Endothelial cell of umbilical vein (primary cell): ENCODE results near the gene PTPRCAP. TPM values are rescaled to one million over a fixed set of nuclear protein-coding genes. Genes with fewer than 3 reads are reported as not detected.

Source experiments
- BruUV-seq: library from RNA; stranded (reverse); fragments of 400-500 nt; replicated peaks from 2 replicates; lab custom pipeline; 2021; lab: Mats Ljungman, UMichigan
- CTCF ChIA-PET: fragments of 300-600, 350-600 bp; sonication (Branson Sonifier 250); formaldehyde crosslinking; loops from one replicate; lab custom pipeline; 2021; ENCODE audit warnings: antibody characterized with exemption, inconsistent platforms; lab: Charles Lee
- POLR2A ChIA-PET: fragments of 300-600, 350-600 bp; sonication (Branson Sonifier 250); formaldehyde crosslinking; loops from one replicate; lab custom pipeline; 2021; ENCODE audit warnings: antibody characterized with exemption, inconsistent platforms; lab: Charles Lee
- DNase-seq: peaks from one replicate; pipeline ENCODE4 v3.0.0-alpha.2; 2011; ENCODE audit warnings: low read depth, low spot score
- FAIRE-seq: peaks from 2 replicates; lab custom pipeline; 2011; peaks lifted over from hg19 to GRCh38; lab: Jason Lieb, UNC
- H2AFZ ChIP-seq: 2 replicates; pipeline ENCODE4 v1.6.0; 2012; ENCODE audit warnings: low read depth, low read length, control low read depth, inconsistent platforms
- H3K27ac ChIP-seq: 2 replicates; pipeline ENCODE4 v1.5.1; 2011; ENCODE audit warnings: low read depth, mild to moderate bottlenecking, control low read depth, low read length, moderate library complexity; ENCODE audit not compliant: insufficient read depth
- H3K27me3 ChIP-seq, 2 experiments: 2 replicates each; pipeline versions ENCODE4 v1.6.0 to v1.6.1; 2011; ENCODE audit warnings: low read length in 2 of 2, mixed read lengths in 1 of 2; ENCODE audit not compliant: control insufficient read depth in 2 of 2, insufficient read depth in 2 of 2
- H3K36me3 ChIP-seq, 2 experiments: 2 replicates in 1 of 2; 3 replicates in 1 of 2; pipeline ENCODE4 v1.5.1; 2011; ENCODE audit warnings: low read length in 2 of 2, mild to moderate bottlenecking in 1 of 2, moderate library complexity in 1 of 2; ENCODE audit not compliant: control insufficient read depth in 2 of 2, insufficient read depth in 2 of 2; ENCODE audit errors: extremely low read depth in 1 of 2
- H3K4me1 ChIP-seq: 3 replicates; pipeline ENCODE4 v1.5.1; 2011; ENCODE audit warnings: mild to moderate bottlenecking, low read length; ENCODE audit not compliant: control insufficient read depth, insufficient read depth; ENCODE audit errors: extremely low read depth
- H3K4me2 ChIP-seq: 2 replicates; pipeline ENCODE4 v1.6.1; 2011; ENCODE audit warnings: low read length, control low read depth, mixed read lengths; ENCODE audit not compliant: insufficient read depth
- H3K4me3 ChIP-seq, 3 experiments: fragments of 200-600 bp in 1 of 3; sonication (generic), shearing (Covaris generic) in 1 of 3; replicated peaks in 1 of 3; 2 replicates each; pipeline ENCODE4 v1.5.1; 2011 to 2016; ENCODE audit warnings: control low read depth in 3 of 3, low read length in 3 of 3, mild to moderate bottlenecking in 2 of 3, inconsistent platforms in 1 of 3, low read depth in 1 of 3, moderate library complexity in 1 of 3; ENCODE audit not compliant: insufficient read depth in 1 of 3
- H3K79me2 ChIP-seq: 2 replicates; pipeline ENCODE4 v1.6.0; 2012; ENCODE audit warnings: low read length, inconsistent platforms; ENCODE audit not compliant: control insufficient read depth, insufficient read depth
- H3K9ac ChIP-seq: replicated peaks from 2 replicates; pipeline ENCODE3; 2011; ENCODE audit warnings: low read length, control low read depth; ENCODE audit not compliant: insufficient read depth; ENCODE audit errors: extremely low read depth
- H3K9me1 ChIP-seq: replicated peaks from 3 replicates; pipeline ENCODE4 v1.6.0; 2011; ENCODE audit warnings: mild to moderate bottlenecking, low read length; ENCODE audit not compliant: control insufficient read depth, insufficient read depth; ENCODE audit errors: extremely low read depth
- H3K9me3 ChIP-seq: replicated peaks from 2 replicates; pipeline ENCODE4 v1.5.1; 2012; ENCODE audit warnings: low read length, inconsistent platforms; ENCODE audit not compliant: control insufficient read depth, insufficient read depth
- H4K20me1 ChIP-seq: replicated peaks from 2 replicates; pipeline ENCODE3; 2011; ENCODE audit warnings: mild to moderate bottlenecking, low read length; ENCODE audit not compliant: control insufficient read depth, insufficient read depth; ENCODE audit errors: extremely low read depth
- EZH2 ChIP-seq: IDR thresholded peaks from 2 replicates; pipeline ENCODE4 v1.6.1; 2012; ENCODE audit warnings: borderline replicate concordance, low read depth, mild to moderate bottlenecking, moderate library complexity, low read length, inconsistent platforms; ENCODE audit not compliant: severe bottlenecking
- FOS ChIP-seq: IDR thresholded peaks from 2 replicates; pipeline ENCODE4 v1.6.1; 2011; ENCODE audit warnings: mild to moderate bottlenecking, low read length, moderate library complexity, borderline replicate concordance; ENCODE audit not compliant: insufficient read depth
- GATA2 ChIP-seq: IDR thresholded peaks from 2 replicates; pipeline ENCODE4 v1.7.0; 2011; ENCODE audit warnings: low read depth, mild to moderate bottlenecking, moderate library complexity, mixed read lengths, low read length; ENCODE audit not compliant: insufficient read length, insufficient read depth
- JUN ChIP-seq: IDR thresholded peaks from 2 replicates; pipeline ENCODE4 v1.6.1; 2011; ENCODE audit warnings: borderline replicate concordance, low read depth; ENCODE audit not compliant: insufficient read length, insufficient read depth
- MYC ChIP-seq: IDR thresholded peaks from one replicate; pipeline ENCODE4 v1.6.1; 2011; ENCODE audit warnings: mild to moderate bottlenecking, low read depth, low read length
- POLR2A ChIP-seq: IDR thresholded peaks from 2 replicates; pipeline ENCODE4 v1.6.1; 2012; ENCODE audit warnings: low read depth, mild to moderate bottlenecking, control low read depth, low read length
- POLR2AphosphoS5 ChIP-seq: IDR thresholded peaks from 2 replicates; pipeline ENCODE4 v1.6.1; 2012; ENCODE audit warnings: low read depth, mild to moderate bottlenecking, control low read depth, low read length, moderate library complexity; ENCODE audit not compliant: insufficient read depth
- dilution Hi-C: fragments of 300-500 bp; cut with MboI; formaldehyde crosslinking; loops from one replicate; pipeline ENCODE4 v1.15.0; 2019; ENCODE audit warnings: low sequenced_read_pairs; ENCODE audit not compliant: extremely low pct_ligation_motif_present
- intact Hi-C: fragments of 100-400 bp; cut with micrococcal nuclease; formaldehyde crosslinking; loops from one replicate; pipeline ENCODE4 v1.10.0; 2022
- polyA plus RNA-seq, 4 experiments: library from polyadenylated mRNA; depleted of rRNA in 3 of 4; stranded (reverse) in 3 of 4; unstranded in 1 of 4; fragments of >200 nt; gene quantifications; 2 replicates each; pipeline versions ENCODE4 v1.2.1 to v1.2.3, GENCODE V29; 2011 to 2012; ENCODE audit warnings: missing spikeins in 1 of 4
- total RNA-seq: library from RNA; stranded (reverse); gene quantifications from 2 replicates; pipeline ENCODE4 v1.2.3, GENCODE V29; 2021
- TF ChIP-seq, protein P1 (sequence below): IDR thresholded peaks from 2 replicates; pipeline ENCODE4 v1.6.1; 2011; ENCODE audit not compliant: insufficient read depth, insufficient read length
- TF ChIP-seq, protein P2 (sequence below), 2 donors: IDR thresholded peaks; 1 replicate in 1 of 2; 2 replicates in 1 of 2; pipeline ENCODE4 v1.5.1; 2011; ENCODE audit warnings: low read length in 2 of 2, mild to moderate bottlenecking in 2 of 2, moderate library complexity in 2 of 2, control low read depth in 1 of 2, inconsistent platforms in 1 of 2, low read depth in 1 of 2; ENCODE audit not compliant: insufficient read depth in 1 of 2; ENCODE audit errors: extremely low read depth in 1 of 2

The PTPRCAP gene
- total and polyA plus RNA-seq, 2 donors (not counting 3 experiments of a cell fraction or from before 2014, with no cell fraction given), result 3.6 TPM; not detected in 1

DNA sequence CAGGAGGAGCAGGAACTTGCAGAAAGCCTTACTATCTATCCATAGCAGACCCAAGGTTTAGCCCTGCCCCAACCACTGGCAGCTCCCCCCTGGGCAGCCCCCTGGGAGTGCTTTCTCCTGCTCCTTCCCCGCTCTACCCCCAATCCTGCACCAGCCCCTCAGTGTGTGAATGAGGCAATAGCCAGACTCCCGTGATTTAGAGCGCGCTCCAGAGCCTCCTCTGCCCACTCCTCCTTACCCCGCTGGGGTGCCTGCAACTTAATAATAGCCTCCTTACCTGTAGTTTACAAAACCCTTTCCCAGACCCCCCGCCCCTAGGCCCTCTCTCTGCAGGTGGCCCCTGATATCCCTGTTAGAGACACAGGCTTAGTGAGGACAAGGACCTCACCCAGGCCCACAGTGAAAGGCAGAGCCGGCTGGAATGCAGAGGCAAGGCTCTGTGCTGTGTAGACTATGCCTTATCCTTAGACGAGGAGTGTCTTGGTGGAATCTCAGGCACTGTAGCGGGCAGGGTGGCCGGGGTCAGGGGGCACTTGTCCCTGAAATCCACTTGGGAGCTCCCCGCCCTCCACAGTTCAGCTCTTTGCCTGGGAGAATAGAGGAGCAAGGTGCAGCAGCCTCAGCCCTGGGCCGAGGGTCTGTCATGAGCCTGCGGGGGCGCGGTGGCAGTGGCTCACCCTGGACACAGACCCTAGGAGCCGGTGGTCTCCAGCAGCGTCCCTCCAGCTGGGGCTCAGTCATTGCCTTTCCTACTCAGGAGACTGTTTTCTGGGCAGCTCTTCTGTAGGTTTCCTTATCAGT lies 26.3 kb downstream of the PTPRCAP start:
- FAIRE-seq (no peak), DNase-seq (no peak)
- TF ChIP-seq MYC, result no peak
- TF ChIP-seq GATA2, result no peak
- TF ChIP-seq, protein P1, sequence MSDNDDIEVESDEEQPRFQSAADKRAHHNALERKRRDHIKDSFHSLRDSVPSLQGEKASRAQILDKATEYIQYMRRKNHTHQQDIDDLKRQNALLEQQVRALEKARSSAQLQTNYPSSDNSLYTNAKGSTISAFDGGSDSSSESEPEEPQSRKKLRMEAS, result no peak
- no peak for TF ChIP-seq FOS
- TF ChIP-seq EZH2, result no peak
- TF ChIP-seq POLR2AphosphoS5, result no peak
- TF ChIP-seq, protein P2, sequence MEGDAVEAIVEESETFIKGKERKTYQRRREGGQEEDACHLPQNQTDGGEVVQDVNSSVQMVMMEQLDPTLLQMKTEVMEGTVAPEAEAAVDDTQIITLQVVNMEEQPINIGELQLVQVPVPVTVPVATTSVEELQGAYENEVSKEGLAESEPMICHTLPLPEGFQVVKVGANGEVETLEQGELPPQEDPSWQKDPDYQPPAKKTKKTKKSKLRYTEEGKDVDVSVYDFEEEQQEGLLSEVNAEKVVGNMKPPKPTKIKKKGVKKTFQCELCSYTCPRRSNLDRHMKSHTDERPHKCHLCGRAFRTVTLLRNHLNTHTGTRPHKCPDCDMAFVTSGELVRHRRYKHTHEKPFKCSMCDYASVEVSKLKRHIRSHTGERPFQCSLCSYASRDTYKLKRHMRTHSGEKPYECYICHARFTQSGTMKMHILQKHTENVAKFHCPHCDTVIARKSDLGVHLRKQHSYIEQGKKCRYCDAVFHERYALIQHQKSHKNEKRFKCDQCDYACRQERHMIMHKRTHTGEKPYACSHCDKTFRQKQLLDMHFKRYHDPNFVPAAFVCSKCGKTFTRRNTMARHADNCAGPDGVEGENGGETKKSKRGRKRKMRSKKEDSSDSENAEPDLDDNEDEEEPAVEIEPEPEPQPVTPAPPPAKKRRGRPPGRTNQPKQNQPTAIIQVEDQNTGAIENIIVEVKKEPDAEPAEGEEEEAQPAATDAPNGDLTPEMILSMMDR (IDR thresholded peaks at IDR 0.05; ENCODE audit: extremely low read depth in 1 of 2, insufficient read depth in 1 of 2, low read depth in 1 of 2, low read length in 2 of 2), result no peak
- TF ChIP-seq POLR2A, result no peak
- TF ChIP-seq JUN, result no peak
- H4K20me1 ChIP-seq, result no peaks in the 10 kb centered on the region
- H3K4me3 ChIP-seq, result no peak overlapping the region
- no peak overlapping the region for H3K9ac ChIP-seq
- peaks cover 0 to 12% of the 10 kb centered on the region in 2 experiments for H3K27me3 ChIP-seq
- ChIA-PET POLR2A (no interaction called here), CTCF (interaction anchor here (0.6 to 3.7 kb wide), 2 partner anchors 10 to 28 kb away, joined by 3 to 22 read pairs; partner anchors contain the start of gene PPP1CA)
- H3K4me1 ChIP-seq, result no peaks in the 10 kb centered on the region
- dilution Hi-C loops, result no loop called here
- BruUV-seq, result no TSS peak
- H3K4me2 ChIP-seq, result no peak overlapping the region
- H3K9me1 ChIP-seq, result no peaks in the 10 kb centered on the region
- H3K36me3 ChIP-seq, result no peaks in the 10 kb centered on the region
- H3K27ac ChIP-seq, result no peak overlapping the region
- intact Hi-C loops, result no loop called here
- H3K79me2 ChIP-seq, result no peaks in the 10 kb centered on the region
- no peaks in the 10 kb centered on the region for H3K9me3 ChIP-seq
- no peak overlapping the region for H2AFZ ChIP-seq
